ENCODE data around the gene KLKB1.

DNA sequence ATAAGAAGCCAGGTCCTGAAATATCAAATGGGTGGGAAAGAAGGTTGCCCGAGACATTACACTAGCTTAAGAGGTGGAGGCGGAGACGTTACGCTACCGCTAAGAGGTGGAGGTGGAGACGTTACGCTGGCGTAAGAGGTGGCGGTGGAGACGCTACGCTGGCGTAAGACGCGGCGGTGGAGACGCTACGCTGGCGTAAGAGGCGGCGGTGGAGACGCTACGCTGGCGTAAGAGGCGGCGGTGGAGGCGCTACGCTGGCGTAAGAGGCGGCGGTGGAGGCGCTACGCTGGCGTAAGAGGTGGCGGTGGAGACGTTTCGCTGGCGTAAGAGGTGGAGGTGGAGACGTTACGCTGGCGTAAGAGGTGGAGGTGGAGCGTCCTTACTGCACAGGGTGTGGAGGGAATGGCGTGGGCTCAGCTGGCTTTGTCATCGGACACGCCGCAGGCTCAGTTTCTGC lies 23.2 kb upstream of the KLKB1 start:
- TF ChIP-seq, protein P1, sequence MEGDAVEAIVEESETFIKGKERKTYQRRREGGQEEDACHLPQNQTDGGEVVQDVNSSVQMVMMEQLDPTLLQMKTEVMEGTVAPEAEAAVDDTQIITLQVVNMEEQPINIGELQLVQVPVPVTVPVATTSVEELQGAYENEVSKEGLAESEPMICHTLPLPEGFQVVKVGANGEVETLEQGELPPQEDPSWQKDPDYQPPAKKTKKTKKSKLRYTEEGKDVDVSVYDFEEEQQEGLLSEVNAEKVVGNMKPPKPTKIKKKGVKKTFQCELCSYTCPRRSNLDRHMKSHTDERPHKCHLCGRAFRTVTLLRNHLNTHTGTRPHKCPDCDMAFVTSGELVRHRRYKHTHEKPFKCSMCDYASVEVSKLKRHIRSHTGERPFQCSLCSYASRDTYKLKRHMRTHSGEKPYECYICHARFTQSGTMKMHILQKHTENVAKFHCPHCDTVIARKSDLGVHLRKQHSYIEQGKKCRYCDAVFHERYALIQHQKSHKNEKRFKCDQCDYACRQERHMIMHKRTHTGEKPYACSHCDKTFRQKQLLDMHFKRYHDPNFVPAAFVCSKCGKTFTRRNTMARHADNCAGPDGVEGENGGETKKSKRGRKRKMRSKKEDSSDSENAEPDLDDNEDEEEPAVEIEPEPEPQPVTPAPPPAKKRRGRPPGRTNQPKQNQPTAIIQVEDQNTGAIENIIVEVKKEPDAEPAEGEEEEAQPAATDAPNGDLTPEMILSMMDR (conservative IDR thresholded peaks at IDR 0.05) = no peak
- TF ChIP-seq EZH2 (IDR thresholded peaks at IDR 0.05; ENCODE audit: low read depth) = no peak

Measured in PC-9 (cell line).